ENCODE results near the gene SLC6A16.
"Not testable (repeated sequence)": the region's sequence is repeated elsewhere in the genome, so short reads cannot be mapped to it uniquely, and the experiment has no call there.

SLC6A16 gene

GRCh38 chr19:49324801-49325576 is at the start of gene SLC6A16:
Gene SLC6A16, minus strand, starts transcription at chr19:49325191. Its CDS starts 13,844 bp downstream, at chr19:49311347.
- H3K4me3 Mint-ChIP-seq: peak within 1 kb of the TSS; percentile 48 to 71

GRCh38 chr19:49373174-49373573 is 48.2 kb upstream of the SLC6A16 start:
- not testable (repeated sequence) for H3K27ac Mint-ChIP-seq; H3K9me3 Mint-ChIP-seq; H3K36me3 Mint-ChIP-seq; ATAC-seq (replicated peaks); H3K4me1 Mint-ChIP-seq; H3K4me3 Mint-ChIP-seq; DNase-seq
- peaks cover 5 to 10% of the 10 kb centered on the region in 2 donors for H3K27me3 Mint-ChIP-seq

More at GRCh38 chr19:49324801-49325576, at the start of gene SLC6A16:
- peaks cover 22 to 46% of the 10 kb centered on the region in 2 donors for H3K36me3 Mint-ChIP-seq
- H3K4me1 Mint-ChIP-seq: peaks cover 30 to 53% of the 10 kb centered on the region in 2 donors
- H3K27me3 Mint-ChIP-seq: no peaks in the 10 kb centered on the region
- H3K27ac Mint-ChIP-seq: peak within 1 kb of the TSS; percentile 94
- ATAC-seq (replicated peaks) (peak in 1 of 2 donors; percentile 29), DNase-seq (no peak)
- peaks cover 9 to 14% of the 10 kb centered on the region in 2 donors for H3K9me3 Mint-ChIP-seq

- ATAC-seq (replicated peaks) (no peak), DNase-seq (no peak)
- H3K4me1 Mint-ChIP-seq: peaks cover 0 to 2% of the 10 kb centered on the region in 2 donors
- H3K9me3 Mint-ChIP-seq: peaks cover 0 to 3% of the 10 kb centered on the region in 2 donors
- no peak overlapping the region for H3K27ac Mint-ChIP-seq
- H3K36me3 Mint-ChIP-seq: peaks cover 3 to 5% of the 10 kb centered on the region in 2 donors
- H3K4me3 Mint-ChIP-seq: no peak overlapping the region
- peaks cover 1 to 2% of the 10 kb centered on the region in 2 donors for H3K27me3 Mint-ChIP-seq
These were observed 46.2 kb upstream of the SLC6A16 start for GRCh38 chr19:49371184-49371583.

- Mint-ChIP-seq H3K36me3 (peaks cover 3 to 4% of the 10 kb centered on the region in 2 donors), H3K4me1 (peaks cover 0 to 6% of the 10 kb centered on the region in 2 donors), H3K27me3 (no peaks in the 10 kb centered on the region), H3K27ac (no peak overlapping the region), H3K4me3 (no peak overlapping the region), H3K9me3 (peaks cover 0 to 3% of the 10 kb centered on the region in 2 donors)
- DNase-seq (no peak), ATAC-seq (replicated peaks) (no peak)
These were observed 43.8 kb upstream of the SLC6A16 start for GRCh38 chr19:49368711-49369358.

- ATAC-seq (replicated peaks) (no peak), DNase-seq (no peak)
- Mint-ChIP-seq H3K4me1 (peaks cover 0 to 15% of the 10 kb centered on the region in 2 donors), H3K36me3 (peaks cover 3 to 4% of the 10 kb centered on the region in 2 donors), H3K9me3 (peaks cover 0 to 3% of the 10 kb centered on the region in 2 donors), H3K4me3 (no peak overlapping the region), H3K27me3 (no peaks in the 10 kb centered on the region), H3K27ac (no peak overlapping the region)
These were observed 41.1 kb upstream of the SLC6A16 start for GRCh38 chr19:49366110-49366509.

- Mint-ChIP-seq H3K4me1 (peaks cover 0 to 28% of the 10 kb centered on the region in 2 donors), H3K36me3 (peaks cover 0 to under 1% of the 10 kb centered on the region in 2 donors), H3K4me3 (no peak overlapping the region), H3K27me3 (no peaks in the 10 kb centered on the region), H3K27ac (peak overlapping the region; percentile 26), H3K9me3 (no peaks in the 10 kb centered on the region)
- ATAC-seq (replicated peaks) (no peak), DNase-seq (no peak)
These were observed 39.2 kb upstream of the SLC6A16 start for GRCh38 chr19:49364083-49364737.

- ATAC-seq (replicated peaks) (peak; percentile 87 to 89), DNase-seq (peak; percentile 90)
- Mint-ChIP-seq H3K4me3 (no peak within 1 kb of the TSS), H3K36me3 (no peaks in the 10 kb centered on the region), H3K9me3 (no peaks in the 10 kb centered on the region), H3K27me3 (no peaks in the 10 kb centered on the region), H3K4me1 (peaks cover 0 to 28% of the 10 kb centered on the region in 2 donors), H3K27ac (peak within 1 kb of the TSS; percentile 26)
These were observed 38.5 kb upstream of the SLC6A16 start, which contains the start of gene DKKL1 for GRCh38 chr19:49363268-49364082. Gene DKKL1, plus strand, starts transcription at chr19:49363877. Its CDS starts 122 bp downstream, at chr19:49363999.

GRCh38 chr19:49362929-49363267 is 37.9 kb upstream of the SLC6A16 start:
- Mint-ChIP-seq H3K9me3 (no peaks in the 10 kb centered on the region), H3K27me3 (no peaks in the 10 kb centered on the region), H3K36me3 (no peaks in the 10 kb centered on the region), H3K4me3 (no peak overlapping the region), H3K4me1 (peaks cover 0 to 28% of the 10 kb centered on the region in 2 donors), H3K27ac (no peak overlapping the region)
- ATAC-seq (replicated peaks) (no peak), DNase-seq (no peak)

- Mint-ChIP-seq H3K36me3 (no peaks in the 10 kb centered on the region), H3K4me3 (peak within 1 kb of the TSS; percentile 4 to 47), H3K27ac (peak within 1 kb of the TSS; percentile 48), H3K4me1 (peaks cover 3 to 32% of the 10 kb centered on the region in 2 donors), H3K27me3 (no peaks in the 10 kb centered on the region), H3K9me3 (no peaks in the 10 kb centered on the region)
- no peak for DNase-seq
- ATAC-seq (replicated peaks): peak in 1 of 2 donors; percentile 5
These were observed 37.3 kb upstream of the SLC6A16 start, which contains the start of gene TEAD2 for GRCh38 chr19:49362048-49362928. Gene TEAD2, minus strand, starts transcription at chr19:49362416. Its CDS starts 2,341 bp downstream, at chr19:49360075.

GRCh38 chr19:49361438-49362047 is 36.6 kb upstream of the SLC6A16 start:
- Mint-ChIP-seq H3K9me3 (no peaks in the 10 kb centered on the region), H3K4me3 (peak overlapping the region; percentile 4 to 47), H3K4me1 (peaks cover 10 to 39% of the 10 kb centered on the region in 2 donors), H3K27ac (peak overlapping the region; percentile 48), H3K36me3 (no peaks in the 10 kb centered on the region), H3K27me3 (peaks cover 0 to 4% of the 10 kb centered on the region in 2 donors)
- DNase-seq: no peak
- ATAC-seq (replicated peaks): no peak

GRCh38 chr19:49359851-49360820 is 35.1 kb upstream of the SLC6A16 start:
- peak in 1 of 2 donors; percentile 9 for ATAC-seq (replicated peaks)
- Mint-ChIP-seq H3K27ac (peak overlapping the region; percentile 54), H3K4me1 (peaks cover 24 to 53% of the 10 kb centered on the region in 2 donors), H3K9me3 (no peaks in the 10 kb centered on the region), H3K4me3 (peak overlapping the region in 1 of 2 donors; percentile 8), H3K27me3 (peaks cover 0 to 4% of the 10 kb centered on the region in 2 donors), H3K36me3 (no peaks in the 10 kb centered on the region)
- DNase-seq: no peak

All from stimulated activated naive B cell treated with anti-CD40 and anti-IgM and Interleukin-4, amounts not matched to agents 10 μg/mL and 1 μg/mL and 100 μg/mL, for 72 hours (primary cell).